HG02642 (cell line): ENCODE data around the gene MTMR2.

ENCODE experiments used
- ATAC-seq: cut with Tn5 transposase; IDR thresholded peaks from one replicate; pipeline ENCODE4 v1.9.1; 2021; ENCODE audit warnings: mild to moderate bottlenecking; ENCODE audit not compliant: unreplicated experiment, poor library complexity

MTMR2 gene

GRCh38 chr11:95918720-95919119 is 5.2 kb downstream of the MTMR2 start:
- ATAC-seq: no peak

DNA sequence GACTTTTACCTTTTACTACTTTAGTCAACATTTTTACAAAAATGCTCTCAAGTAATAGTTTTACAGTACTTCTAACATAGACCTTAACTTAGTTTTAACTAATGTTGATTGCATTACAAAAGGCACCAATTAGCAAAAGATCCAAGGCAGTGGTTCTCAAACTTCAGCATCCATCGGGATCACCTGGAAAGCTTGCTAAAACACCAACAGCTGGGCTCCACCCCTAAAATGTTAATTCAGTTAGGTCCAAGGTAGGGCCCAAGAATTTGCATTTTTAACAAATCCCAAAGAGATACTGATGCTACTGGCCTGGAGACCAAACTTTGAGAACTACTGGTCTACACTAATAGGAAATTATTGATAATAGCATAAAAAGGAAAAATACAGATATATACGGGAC is 5.9 kb downstream of the MTMR2 start:
- ATAC-seq: no peak

- ATAC-seq: no peak
Measured at GRCh38 chr11:95917193-95918036, 6.5 kb downstream of the MTMR2 start.

DNA sequence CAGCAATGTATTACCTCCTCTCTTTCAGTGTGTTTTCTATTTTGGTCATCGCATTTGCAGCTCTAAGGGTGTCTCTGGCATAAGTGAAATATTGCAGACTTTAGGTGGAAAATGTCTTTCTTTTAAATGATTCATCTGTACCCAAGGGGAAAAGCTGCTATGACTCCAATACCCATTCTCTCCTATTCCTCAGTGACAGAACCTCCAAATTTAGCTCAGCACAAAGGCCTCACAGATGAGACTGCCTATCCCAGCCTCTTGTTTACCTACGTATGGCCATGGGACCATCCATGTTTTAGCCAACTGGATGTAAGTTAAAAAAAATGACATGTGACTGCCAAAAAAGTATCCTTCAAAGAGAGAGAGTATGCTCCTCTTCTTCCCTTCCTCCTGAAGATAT is 7.9 kb downstream of the MTMR2 start:
- no peak for ATAC-seq

DNA sequence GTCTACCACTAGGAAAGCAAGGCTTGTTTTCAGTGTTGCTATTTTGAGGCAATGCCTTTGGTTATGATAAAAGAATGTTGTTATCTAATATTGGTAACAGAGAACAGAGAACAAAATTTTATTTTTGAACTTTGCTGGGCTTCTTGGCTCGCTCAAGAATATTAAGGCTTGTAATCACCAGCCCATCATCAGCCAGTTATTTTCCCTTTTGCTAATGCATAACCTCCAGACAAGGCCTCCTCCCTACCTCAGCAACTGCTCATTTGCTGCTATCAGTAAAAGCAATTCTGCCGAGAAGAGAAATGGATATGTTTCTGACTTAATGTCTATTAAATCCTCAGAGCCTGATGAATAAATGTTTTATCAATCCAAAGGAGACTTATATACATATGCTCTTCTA is 8.9 kb downstream of the MTMR2 start:
- no peak for ATAC-seq

- no peak for ATAC-seq
Measured at GRCh38 chr11:95913830-95914615, 9.9 kb downstream of the MTMR2 start.

DNA sequence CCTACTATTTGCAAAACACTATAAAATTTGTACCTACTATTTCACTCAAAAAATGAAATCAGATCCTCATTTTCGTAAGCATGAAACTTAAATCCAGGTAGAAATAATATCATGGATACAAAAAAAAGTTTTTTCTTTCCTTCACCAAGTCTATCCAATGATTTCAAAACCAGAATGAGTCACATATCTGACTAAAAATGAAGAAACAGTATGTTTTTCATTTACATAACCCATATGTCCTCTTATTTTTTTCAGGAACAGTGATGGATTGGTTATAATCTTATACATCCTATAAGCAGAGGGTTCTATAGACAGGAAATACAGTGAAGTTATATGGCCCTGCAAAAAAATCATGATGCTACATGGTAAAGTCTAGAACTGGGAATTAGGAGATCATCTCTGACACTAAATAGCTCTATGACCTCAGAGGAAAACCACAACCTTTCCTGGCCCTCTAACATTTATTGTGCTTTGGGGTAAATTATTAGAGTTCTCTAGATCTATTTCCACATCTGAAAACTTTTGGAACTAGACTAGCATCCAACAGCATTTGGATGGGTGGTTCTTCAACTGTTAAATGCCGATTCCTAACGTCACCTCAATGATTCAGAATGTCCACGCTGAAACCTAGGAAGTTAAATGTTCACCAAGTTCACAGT is 10.9 kb downstream of the MTMR2 start:
- no peak for ATAC-seq

- no peak for ATAC-seq
Measured at GRCh38 chr11:95911369-95911759, 12.5 kb downstream of the MTMR2 start.

- ATAC-seq: no peak
Measured at GRCh38 chr11:95910638-95911368, 13.1 kb downstream of the MTMR2 start.

DNA sequence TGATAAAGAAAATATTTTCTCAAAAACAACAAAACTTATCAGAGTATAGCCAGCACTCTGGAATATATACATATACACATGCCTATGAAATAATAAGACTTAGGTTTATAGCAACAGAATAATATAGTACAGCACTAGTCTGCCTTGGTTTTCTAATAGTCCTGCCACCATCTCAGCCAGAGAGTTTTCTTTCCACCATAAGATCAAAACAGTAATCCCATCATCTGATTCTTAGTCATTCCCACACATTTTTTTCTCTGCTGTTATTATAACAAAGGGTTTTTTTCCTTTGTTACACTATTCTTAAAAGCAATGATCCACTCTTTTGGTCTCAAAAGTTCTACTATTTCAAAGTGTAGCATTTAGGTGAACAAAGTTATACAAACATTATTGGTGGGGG is 15.1 kb downstream of the MTMR2 start:
- ATAC-seq: no peak

DNA sequence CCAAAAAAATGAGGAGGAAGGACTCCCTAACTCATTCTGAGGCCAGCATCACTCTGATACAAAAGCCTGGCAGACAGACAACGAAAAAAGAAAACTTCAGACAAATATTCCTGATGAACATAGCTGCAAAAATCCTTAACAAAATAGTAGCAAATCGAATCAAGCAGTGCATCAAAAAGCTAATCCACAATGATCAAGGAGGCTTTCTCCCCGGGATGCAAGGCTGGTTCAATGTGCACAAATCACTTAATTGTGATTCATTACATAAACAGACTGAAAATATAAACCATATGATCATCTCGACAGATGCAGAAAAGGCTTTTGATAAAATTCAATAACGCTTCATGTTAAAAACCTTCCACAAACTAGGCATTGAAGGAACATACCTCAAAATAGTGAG is 16.4 kb downstream of the MTMR2 start:
- ATAC-seq: no peak

DNA sequence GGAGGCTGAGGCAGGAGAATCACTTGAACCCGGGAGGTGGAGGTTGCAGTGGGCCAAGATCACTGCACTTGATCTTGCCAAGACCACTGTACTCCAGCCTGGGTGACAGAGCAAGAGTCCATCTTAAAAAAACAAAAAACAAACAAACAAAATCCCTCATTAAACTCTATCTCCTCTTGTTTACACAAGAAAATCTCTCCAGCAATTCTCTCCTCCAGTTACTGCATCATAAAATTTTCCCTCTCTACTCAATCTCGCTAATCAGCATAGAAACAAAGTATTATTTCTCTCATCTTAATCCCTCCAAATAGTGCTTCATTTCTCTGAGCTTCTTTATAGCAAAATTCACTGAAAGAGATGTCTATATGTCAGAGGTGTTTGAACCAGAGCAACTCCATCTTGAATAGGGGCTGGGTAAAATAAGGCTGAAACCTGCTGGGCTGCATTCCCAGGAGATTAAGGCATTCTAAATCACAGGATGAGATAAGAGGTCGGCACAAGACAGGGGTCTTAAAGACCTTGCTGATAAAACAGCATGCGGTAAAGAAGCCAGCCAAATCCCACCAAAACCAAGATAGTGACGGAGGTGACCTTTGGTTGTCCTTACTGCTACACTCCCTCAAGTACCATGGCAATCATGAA is 19.8 kb downstream of the MTMR2 start:
- ATAC-seq: no peak

DNA sequence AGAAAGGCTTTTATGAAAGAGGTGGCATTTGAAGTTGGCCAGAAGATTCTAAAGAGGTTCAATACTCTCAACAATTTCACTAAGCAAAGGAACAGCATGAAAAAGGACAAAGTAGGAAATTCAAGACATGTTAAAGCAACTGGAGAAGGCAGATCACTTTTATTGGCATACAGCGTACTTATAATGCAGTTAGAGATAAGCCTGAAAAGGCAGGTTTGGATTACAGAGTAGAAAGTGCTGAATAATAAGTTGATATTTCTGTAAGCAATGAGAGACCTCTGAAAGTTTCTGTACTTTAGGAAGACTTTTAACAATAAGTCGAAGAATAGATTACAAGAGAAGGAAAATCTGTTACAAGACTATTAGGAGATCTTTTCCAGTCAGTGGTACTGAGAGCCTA is 25.1 kb downstream of the MTMR2 start:
- ATAC-seq: no peak

GRCh38 chr11:95897731-95898130 is 26.2 kb downstream of the MTMR2 start:
- no peak for ATAC-seq

DNA sequence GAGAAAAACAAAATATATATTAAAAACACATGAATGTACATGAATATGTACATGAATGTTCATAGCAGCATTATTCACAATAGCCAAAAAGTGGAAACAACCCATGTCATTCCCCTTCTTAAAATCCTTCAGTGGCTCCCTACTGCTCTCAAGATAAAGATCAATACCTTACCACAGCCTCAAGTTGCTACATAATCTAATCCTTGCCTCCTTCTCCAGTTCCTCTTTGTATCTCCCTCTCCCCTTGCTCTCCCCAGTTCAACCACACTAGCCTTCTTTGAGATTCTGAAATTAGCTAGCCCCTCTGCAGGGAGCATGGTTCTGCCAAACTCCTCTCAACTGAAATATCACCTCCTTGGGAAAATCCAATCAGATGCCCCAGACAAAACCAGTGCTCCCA is 28.1 kb downstream of the MTMR2 start:
- ATAC-seq: no peak

DNA sequence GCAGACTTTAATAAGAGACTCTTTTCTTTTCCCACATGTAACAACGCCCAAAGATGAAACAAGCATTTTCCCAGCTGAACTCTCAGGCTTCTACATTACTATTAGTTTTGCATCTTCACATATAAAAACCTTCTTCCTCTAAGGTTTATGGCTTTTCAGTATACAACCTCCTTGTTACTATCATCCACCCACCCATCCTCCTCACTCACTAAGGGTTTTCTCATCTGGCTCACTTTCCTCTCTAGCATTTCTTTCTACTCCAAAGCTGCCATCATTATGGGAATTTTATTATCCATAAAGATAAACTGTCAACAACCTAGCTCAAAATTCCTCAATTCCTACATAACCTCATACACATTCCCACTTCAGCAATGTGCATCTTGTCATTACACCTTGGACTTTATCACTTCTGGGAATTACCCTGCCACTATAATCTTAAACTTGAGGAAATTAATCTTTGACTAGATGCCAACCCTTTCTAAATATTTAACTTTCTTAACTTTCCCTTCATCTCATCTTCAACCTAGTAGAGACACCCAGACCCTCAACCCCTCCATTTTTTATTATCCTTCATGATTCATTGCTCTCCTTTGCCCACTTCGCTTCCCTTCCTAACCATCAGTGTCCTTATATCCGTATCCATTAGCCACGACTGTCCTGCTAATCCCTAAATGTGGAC is 30.9 kb downstream of the MTMR2 start:
- ATAC-seq: no peak

DNA sequence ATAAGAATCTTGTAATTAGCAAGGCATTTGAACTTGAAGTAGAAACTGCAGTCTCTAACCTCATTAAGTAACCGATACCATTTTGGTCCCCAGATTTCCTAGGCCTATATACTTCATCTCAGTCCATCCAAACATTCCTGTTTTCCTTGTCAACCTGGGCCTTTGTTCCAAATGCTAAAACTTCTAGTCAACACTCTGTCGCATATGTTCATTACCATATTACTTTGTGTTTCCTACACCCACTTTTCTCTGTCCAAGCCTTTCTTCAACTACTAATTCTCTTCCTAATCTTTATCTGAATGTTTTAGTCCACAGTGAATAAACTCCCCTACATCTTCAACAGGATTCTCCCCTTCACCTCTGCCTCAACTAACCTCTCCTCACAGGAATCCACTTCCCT is 31.4 kb downstream of the MTMR2 start:
- ATAC-seq: no peak

DNA sequence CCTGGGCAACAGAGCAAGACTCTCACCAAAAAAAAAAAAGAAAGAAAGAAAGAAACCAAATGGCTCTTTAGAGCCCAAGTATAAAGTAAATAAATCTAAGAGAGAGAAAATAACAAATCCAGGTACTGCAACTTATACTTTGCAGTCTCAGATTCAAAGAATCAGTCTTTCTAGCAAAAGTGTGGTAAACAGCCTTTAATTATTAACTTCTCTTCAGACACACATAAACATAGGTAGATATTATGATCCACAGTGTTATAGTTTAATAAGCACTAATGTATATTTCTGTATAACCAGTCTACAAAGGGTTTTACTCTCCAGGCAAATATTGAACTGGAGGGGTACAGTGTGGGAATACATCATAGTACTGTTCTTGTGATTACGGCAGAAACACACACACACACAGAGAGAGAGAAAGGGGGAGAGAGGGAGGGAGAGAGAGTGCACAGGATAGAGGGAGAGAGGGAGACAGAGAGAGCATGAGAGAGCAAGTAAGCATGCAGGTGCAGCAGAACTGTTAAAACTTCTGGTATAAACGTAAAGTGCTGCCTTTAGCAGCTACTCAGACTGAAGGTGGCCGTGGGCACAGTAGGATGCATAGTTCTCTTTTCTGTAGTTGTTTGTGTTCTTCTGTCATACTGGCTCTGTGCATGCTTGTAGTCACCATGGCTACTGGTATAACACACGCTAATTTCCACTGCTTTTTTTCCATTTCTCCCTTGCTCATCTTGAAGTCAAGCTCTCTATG is 32.3 kb downstream of the MTMR2 start:
- peak; percentile 75 for ATAC-seq

GRCh38 chr11:95888852-95889251 is 35.1 kb downstream of the MTMR2 start:
- no peak for ATAC-seq
